ENCODE measurements around the gene ADGRA1.
"Not testable (repeated sequence)": the region's sequence is repeated elsewhere in the genome, so short reads cannot be mapped to it uniquely, and the experiment has no call there.

Gene ADGRA1

GRCh38 chr10:133045556-133046389, 42.0 kb upstream of the ADGRA1 start:
- Histone ChIP-seq H3K36me3 (ENCODE audit: control insufficient read depth in 2 of 2, insufficient read depth in 2 of 2, low read length in 2 of 2) (no peaks in the 10 kb centered on the region), H3K27ac (ENCODE audit: low read length) (no peak overlapping the region), H3K27me3 (ENCODE audit: control insufficient read depth in 1 of 2, insufficient read depth in 2 of 2, low read length in 2 of 2) (peaks cover 8 to 21% of the 10 kb centered on the region in 2 donors), H3K9me3 (ENCODE audit: control insufficient read depth in 2 of 2, low read length in 2 of 2) (no peaks in the 10 kb centered on the region), H3K9ac (ENCODE audit: low read length in 2 of 2) (no peak overlapping the region), H3K4me3 (ENCODE audit: low read length in 2 of 2) (no peak overlapping the region), H3K4me1 (ENCODE audit: control insufficient read depth, insufficient read depth, low read length) (no peaks in the 10 kb centered on the region)

- Histone ChIP-seq H3K9me3 (ENCODE audit: control insufficient read depth in 2 of 2, low read length in 2 of 2) (no peaks in the 10 kb centered on the region), H3K4me1 (ENCODE audit: control insufficient read depth, insufficient read depth, low read length) (no peaks in the 10 kb centered on the region), H3K27ac (ENCODE audit: low read length) (no peak overlapping the region), H3K9ac (ENCODE audit: low read length in 2 of 2) (no peak overlapping the region), H3K36me3 (ENCODE audit: control insufficient read depth in 2 of 2, insufficient read depth in 2 of 2, low read length in 2 of 2) (no peaks in the 10 kb centered on the region), H3K27me3 (ENCODE audit: control insufficient read depth in 1 of 2, insufficient read depth in 2 of 2, low read length in 2 of 2) (peaks cover 8 to 18% of the 10 kb centered on the region in 2 donors), H3K4me3 (ENCODE audit: low read length in 2 of 2) (no peak overlapping the region)
Measured at GRCh38 chr10:133046390-133046765, 41.3 kb upstream of the ADGRA1 start.

- Histone ChIP-seq H3K4me3 (ENCODE audit: low read length in 2 of 2) (no peak overlapping the region), H3K27ac (ENCODE audit: low read length) (no peak overlapping the region), H3K36me3 (ENCODE audit: control insufficient read depth in 2 of 2, insufficient read depth in 2 of 2, low read length in 2 of 2) (no peaks in the 10 kb centered on the region), H3K9ac (ENCODE audit: low read length in 2 of 2) (no peak overlapping the region), H3K9me3 (ENCODE audit: control insufficient read depth in 2 of 2, low read length in 2 of 2) (no peaks in the 10 kb centered on the region), H3K4me1 (ENCODE audit: control insufficient read depth, insufficient read depth, low read length) (no peaks in the 10 kb centered on the region), H3K27me3 (ENCODE audit: control insufficient read depth in 1 of 2, insufficient read depth in 2 of 2, low read length in 2 of 2) (peaks cover 4 to 19% of the 10 kb centered on the region in 2 donors)
Measured at GRCh38 chr10:133047526-133048123, 40.1 kb upstream of the ADGRA1 start.

DNA sequence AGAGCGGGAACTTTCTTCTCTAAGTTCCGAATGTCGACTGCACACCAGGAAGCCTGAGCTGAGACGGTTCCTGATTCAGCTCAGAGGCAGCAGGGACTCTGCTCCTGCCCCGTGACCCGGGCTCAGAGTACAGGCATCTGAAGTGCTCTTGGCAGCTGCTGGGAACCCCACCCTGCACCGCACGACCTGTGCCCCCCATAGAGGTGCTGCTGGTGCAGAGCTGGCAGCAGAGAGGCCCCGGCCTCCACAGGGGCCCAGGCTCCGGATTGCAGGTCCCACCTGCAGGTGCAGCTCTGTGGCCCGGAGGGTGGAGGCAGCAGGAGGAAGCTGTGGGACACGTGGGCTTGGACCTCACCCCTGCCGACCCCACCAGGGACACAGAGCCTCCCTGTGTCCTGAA, 39.5 kb upstream of the ADGRA1 start:
- H3K27ac ChIP-seq (ENCODE audit: low read length), result no peak overlapping the region
- no peaks in the 10 kb centered on the region for H3K36me3 ChIP-seq (ENCODE audit: control insufficient read depth in 2 of 2, insufficient read depth in 2 of 2, low read length in 2 of 2)
- H3K9ac ChIP-seq (ENCODE audit: low read length in 2 of 2), result no peak overlapping the region
- peaks cover 4 to 19% of the 10 kb centered on the region in 2 donors for H3K27me3 ChIP-seq (ENCODE audit: control insufficient read depth in 1 of 2, insufficient read depth in 2 of 2, low read length in 2 of 2)
- H3K4me1 ChIP-seq (ENCODE audit: control insufficient read depth, insufficient read depth, low read length), result no peaks in the 10 kb centered on the region
- no peaks in the 10 kb centered on the region for H3K9me3 ChIP-seq (ENCODE audit: control insufficient read depth in 2 of 2, low read length in 2 of 2)
- H3K4me3 ChIP-seq (ENCODE audit: low read length in 2 of 2), result no peak overlapping the region

DNA sequence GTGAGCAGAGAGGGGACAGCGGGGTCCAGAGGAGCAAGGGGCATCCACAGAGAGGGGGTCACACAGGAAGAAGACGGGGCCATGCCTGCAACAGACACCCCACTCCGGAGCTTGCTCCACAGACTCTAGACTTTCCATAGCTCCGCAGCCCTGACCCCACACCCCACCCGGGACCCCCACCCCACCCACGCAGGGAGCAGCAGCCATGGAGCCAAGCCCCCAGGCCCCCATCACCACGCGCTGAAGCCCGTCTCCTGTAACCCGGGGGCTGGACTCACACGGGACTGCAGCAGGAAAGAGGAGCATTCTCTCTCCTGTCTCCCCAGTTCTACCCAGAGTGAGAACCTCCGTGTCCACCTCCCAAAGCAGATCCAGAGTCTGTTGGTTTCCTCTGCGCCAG, 38.8 kb upstream of the ADGRA1 start:
- Histone ChIP-seq H3K4me1 (ENCODE audit: control insufficient read depth, insufficient read depth, low read length) (no peaks in the 10 kb centered on the region), H3K27me3 (ENCODE audit: control insufficient read depth in 1 of 2, insufficient read depth in 2 of 2, low read length in 2 of 2) (peaks cover 4 to 17% of the 10 kb centered on the region in 2 donors), H3K27ac (ENCODE audit: low read length) (no peak overlapping the region), H3K9ac (ENCODE audit: low read length in 2 of 2) (no peak overlapping the region), H3K9me3 (ENCODE audit: control insufficient read depth in 2 of 2, low read length in 2 of 2) (no peaks in the 10 kb centered on the region), H3K36me3 (ENCODE audit: control insufficient read depth in 2 of 2, insufficient read depth in 2 of 2, low read length in 2 of 2) (no peaks in the 10 kb centered on the region), H3K4me3 (ENCODE audit: low read length in 2 of 2) (no peak overlapping the region)

GRCh38 chr10:133049639-133050038, 38.1 kb upstream of the ADGRA1 start:
- no peaks in the 10 kb centered on the region for H3K9me3 ChIP-seq (ENCODE audit: control insufficient read depth in 2 of 2, low read length in 2 of 2)
- no peak overlapping the region for H3K9ac ChIP-seq (ENCODE audit: low read length in 2 of 2)
- H3K27me3 ChIP-seq (ENCODE audit: control insufficient read depth in 1 of 2, insufficient read depth in 2 of 2, low read length in 2 of 2), result peaks cover 4 to 17% of the 10 kb centered on the region in 2 donors
- no peak overlapping the region for H3K27ac ChIP-seq (ENCODE audit: low read length)
- H3K4me1 ChIP-seq (ENCODE audit: control insufficient read depth, insufficient read depth, low read length), result no peaks in the 10 kb centered on the region
- H3K36me3 ChIP-seq (ENCODE audit: control insufficient read depth in 2 of 2, insufficient read depth in 2 of 2, low read length in 2 of 2), result no peaks in the 10 kb centered on the region
- H3K4me3 ChIP-seq (ENCODE audit: low read length in 2 of 2), result no peak overlapping the region

- Histone ChIP-seq H3K9me3 (ENCODE audit: control insufficient read depth in 2 of 2, low read length in 2 of 2) (no peaks in the 10 kb centered on the region), H3K36me3 (ENCODE audit: control insufficient read depth in 2 of 2, insufficient read depth in 2 of 2, low read length in 2 of 2) (no peaks in the 10 kb centered on the region), H3K4me1 (ENCODE audit: control insufficient read depth, insufficient read depth, low read length) (no peaks in the 10 kb centered on the region), H3K9ac (ENCODE audit: low read length in 2 of 2) (no peak overlapping the region), H3K4me3 (ENCODE audit: low read length in 2 of 2) (no peak overlapping the region), H3K27ac (ENCODE audit: low read length) (no peak overlapping the region), H3K27me3 (ENCODE audit: control insufficient read depth in 1 of 2, insufficient read depth in 2 of 2, low read length in 2 of 2) (peaks cover 4 to 17% of the 10 kb centered on the region in 2 donors)
Measured at GRCh38 chr10:133050371-133050770, 37.4 kb upstream of the ADGRA1 start.

DNA sequence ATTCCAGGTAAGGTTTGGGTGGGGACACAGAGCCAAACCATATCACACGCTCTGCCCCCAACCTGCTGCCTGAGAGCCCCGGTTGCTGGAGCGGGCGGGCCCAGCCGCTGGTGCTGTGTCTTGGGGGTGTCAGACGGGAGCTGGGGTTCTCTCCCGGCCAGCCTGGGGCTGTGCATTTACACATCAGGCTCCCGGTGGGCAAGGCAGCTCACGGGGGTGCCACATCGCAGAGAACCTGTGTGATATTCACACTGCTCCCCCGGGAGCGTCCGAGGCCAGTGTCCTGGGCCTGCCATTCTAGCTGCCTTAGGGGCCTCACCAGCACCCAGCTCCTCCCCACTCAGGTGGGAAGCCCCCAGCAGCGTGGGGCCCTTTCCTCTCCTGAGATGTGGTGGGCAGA, 35.6 kb upstream of the ADGRA1 start:
- Histone ChIP-seq H3K36me3 (ENCODE audit: control insufficient read depth in 2 of 2, insufficient read depth in 2 of 2, low read length in 2 of 2) (no peaks in the 10 kb centered on the region), H3K9me3 (ENCODE audit: control insufficient read depth in 2 of 2, low read length in 2 of 2) (no peaks in the 10 kb centered on the region), H3K9ac (ENCODE audit: low read length in 2 of 2) (no peak overlapping the region), H3K4me1 (ENCODE audit: control insufficient read depth, insufficient read depth, low read length) (no peaks in the 10 kb centered on the region), H3K4me3 (ENCODE audit: low read length in 2 of 2) (no peak overlapping the region), H3K27me3 (ENCODE audit: control insufficient read depth in 1 of 2, insufficient read depth in 2 of 2, low read length in 2 of 2) (peaks cover 9 to 17% of the 10 kb centered on the region in 2 donors), H3K27ac (ENCODE audit: low read length) (no peak overlapping the region)

DNA sequence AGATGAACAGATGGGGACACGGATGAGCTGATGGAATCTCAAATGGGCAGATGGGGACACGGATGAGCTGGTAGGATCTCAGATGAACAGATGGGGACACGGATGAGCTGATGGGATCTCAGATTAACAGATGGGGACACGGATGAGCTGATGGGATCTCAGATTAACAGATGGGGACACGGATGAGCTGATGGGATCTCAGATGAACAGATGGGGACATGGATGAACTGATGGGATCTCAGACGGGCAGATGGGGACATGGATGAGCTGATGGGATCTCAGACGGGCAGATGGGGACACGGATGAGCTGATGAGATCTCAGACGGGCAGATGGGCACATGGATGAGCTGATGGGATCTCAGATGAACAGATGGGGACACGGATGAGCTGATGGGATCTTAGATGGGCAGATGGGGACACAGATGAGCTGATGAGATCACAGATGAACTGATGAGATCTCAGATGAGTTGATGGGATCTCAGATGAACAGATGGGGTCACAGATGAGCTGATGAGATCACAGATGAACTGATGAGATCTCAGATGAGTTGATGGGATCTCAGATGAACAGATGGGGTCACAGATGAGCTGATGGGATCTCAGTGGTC, 34.1 kb upstream of the ADGRA1 start:
- not testable (repeated sequence) for H3K4me1 ChIP-seq (ENCODE audit: control insufficient read depth, insufficient read depth, low read length); H3K9me3 ChIP-seq (ENCODE audit: control insufficient read depth in 2 of 2, low read length in 2 of 2); H3K27ac ChIP-seq (ENCODE audit: low read length); H3K4me3 ChIP-seq (ENCODE audit: low read length in 2 of 2); H3K36me3 ChIP-seq (ENCODE audit: control insufficient read depth in 2 of 2, insufficient read depth in 2 of 2, low read length in 2 of 2); H3K9ac ChIP-seq (ENCODE audit: low read length in 2 of 2)
- H3K27me3 ChIP-seq (ENCODE audit: control insufficient read depth in 1 of 2, insufficient read depth in 2 of 2, low read length in 2 of 2), result peaks cover 9 to 13% of the 10 kb centered on the region in 2 donors

DNA sequence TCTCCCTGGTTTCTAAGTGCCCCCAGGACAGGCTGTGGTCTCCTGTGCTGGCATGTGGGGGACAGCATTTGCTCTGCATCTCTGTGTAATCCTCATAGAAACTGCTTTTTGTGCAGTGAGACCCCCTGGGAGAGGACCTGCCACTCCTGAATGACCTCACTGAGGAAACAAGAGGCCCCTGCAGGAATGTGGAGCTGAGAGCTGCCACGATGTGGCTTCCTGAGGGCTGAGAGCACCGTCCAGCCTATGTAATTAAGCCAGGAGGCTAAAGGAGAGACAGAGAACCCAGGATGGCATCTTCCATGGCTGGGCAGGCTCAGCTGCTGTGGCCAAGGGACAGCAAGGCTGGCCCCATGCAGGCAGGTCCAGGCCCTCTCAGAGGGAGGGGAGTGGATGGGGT, 32.3 kb upstream of the ADGRA1 start:
- Histone ChIP-seq H3K27me3 (ENCODE audit: control insufficient read depth in 1 of 2, insufficient read depth in 2 of 2, low read length in 2 of 2) (peaks cover 7 to 9% of the 10 kb centered on the region in 2 donors), H3K36me3 (ENCODE audit: control insufficient read depth in 2 of 2, insufficient read depth in 2 of 2, low read length in 2 of 2) (no peaks in the 10 kb centered on the region)

DNA sequence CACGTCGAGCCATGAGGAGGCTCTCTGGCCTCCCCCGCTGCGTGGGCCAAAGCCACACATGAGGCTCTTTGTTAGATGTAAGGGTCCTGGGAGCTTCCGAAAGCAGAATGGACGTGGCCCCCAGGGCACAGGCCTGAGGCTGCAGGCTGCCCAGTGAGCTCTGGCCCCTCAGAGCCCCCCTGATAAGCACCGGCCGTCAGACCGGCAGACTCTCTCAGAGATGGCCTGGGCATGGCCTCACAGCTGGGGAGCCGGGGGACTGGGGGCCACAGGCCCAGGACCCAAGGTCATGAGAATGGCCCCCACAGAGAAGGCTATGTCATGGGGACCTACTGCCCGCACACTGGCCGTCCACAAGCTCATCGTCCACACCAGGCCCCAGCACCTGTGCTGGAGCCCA, 31.7 kb upstream of the ADGRA1 start:
- H3K9me3 ChIP-seq (ENCODE audit: control insufficient read depth in 2 of 2, low read length in 2 of 2), result no peaks in the 10 kb centered on the region
- H3K4me3 ChIP-seq (ENCODE audit: low read length in 2 of 2), result no peak overlapping the region
- H3K4me1 ChIP-seq (ENCODE audit: control insufficient read depth, insufficient read depth, low read length), result no peaks in the 10 kb centered on the region
- no peak overlapping the region for H3K9ac ChIP-seq (ENCODE audit: low read length in 2 of 2)
- no peak overlapping the region for H3K27ac ChIP-seq (ENCODE audit: low read length)
- no peaks in the 10 kb centered on the region for H3K36me3 ChIP-seq (ENCODE audit: control insufficient read depth in 2 of 2, insufficient read depth in 2 of 2, low read length in 2 of 2)
- H3K27me3 ChIP-seq (ENCODE audit: control insufficient read depth in 1 of 2, insufficient read depth in 2 of 2, low read length in 2 of 2), result peaks cover 7 to 9% of the 10 kb centered on the region in 2 donors

More for the DNA sequence above, 32.3 kb upstream of the ADGRA1 start:
- Histone ChIP-seq H3K27ac (ENCODE audit: low read length) (no peak overlapping the region), H3K9ac (ENCODE audit: low read length in 2 of 2) (no peak overlapping the region), H3K4me3 (ENCODE audit: low read length in 2 of 2) (no peak overlapping the region), H3K4me1 (ENCODE audit: control insufficient read depth, insufficient read depth, low read length) (no peaks in the 10 kb centered on the region), H3K9me3 (ENCODE audit: control insufficient read depth in 2 of 2, low read length in 2 of 2) (no peaks in the 10 kb centered on the region)
